ENCODE data around the gene NNT.

DNA sequence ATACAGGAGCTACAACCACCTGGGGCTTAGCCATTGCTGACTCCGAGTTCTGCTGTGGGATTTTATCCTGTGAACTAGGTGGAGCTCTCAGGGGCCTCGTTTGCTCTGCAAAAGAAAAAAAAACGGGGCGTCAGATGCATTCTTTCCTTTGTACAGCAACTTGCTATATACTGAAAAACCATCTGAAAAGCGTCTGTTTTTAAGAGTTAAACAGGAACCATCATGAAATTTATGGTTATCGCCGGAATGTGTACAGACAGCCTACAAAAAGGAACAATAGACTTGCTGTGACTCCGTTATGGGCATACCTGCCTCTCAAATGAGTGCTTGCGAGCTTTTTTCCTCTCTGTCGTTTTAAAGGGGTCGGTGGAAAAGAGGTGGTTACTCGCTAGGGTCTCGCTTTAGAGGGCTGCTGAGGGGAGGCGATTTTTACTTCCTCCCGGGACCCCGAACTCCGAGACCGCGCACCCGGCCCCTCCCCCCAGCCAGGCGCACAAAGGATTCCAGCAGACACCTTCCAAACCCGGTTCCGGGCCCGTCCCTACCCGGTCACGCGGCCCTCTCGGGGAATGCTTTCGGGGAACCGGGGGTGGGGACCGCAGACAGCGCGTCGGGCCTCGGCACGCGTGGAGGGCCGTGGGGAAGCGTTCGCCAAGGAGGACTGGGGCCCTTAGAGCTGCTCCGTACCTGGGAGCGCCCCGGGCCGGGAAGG, 46.9 kb upstream of the NNT start:
- TF ChIP-seq ZNF124 (CRISPR knock-in tag; IDR thresholded peaks at IDR 0.05): no peak
- no peak for TF ChIP-seq KLF16 (IDR thresholded peaks at IDR 0.05)
- TF ChIP-seq STAG1 (CRISPR knock-in tag; IDR thresholded peaks at IDR 0.05; ENCODE audit: borderline replicate concordance): peak; percentile 57; the same call in 1 of the 2 replicates

Data from K562 (cell line).